ENCODE measurements around the gene GALNT9. TPM values are rescaled to one million over a fixed set of nuclear protein-coding genes. Genes with fewer than 3 reads are reported as not detected.
A peak's percentile ranks its signal among the peaks of the same experiment; 100 is the strongest.

Gene GALNT9
- total and polyA plus RNA-seq, 7 donors = 0.28 to 5.0 (median 2.8) TPM; not detected in 2

- Histone ChIP-seq H3K27ac (no peak overlapping the region), H3K4me3 (no peak overlapping the region), H3K36me3 (no peaks in the 10 kb centered on the region), H3K4me1 (peaks cover 0 to 4% (median 0%) of the 10 kb centered on the region in 4 donors), H3K9me3 (no peaks in the 10 kb centered on the region), H3K27me3 (peaks cover 6 to 46% (median 31%) of the 10 kb centered on the region in 3 donors)
- intact Hi-C loops (cut with DNase I) = no loop called here
- WGBS, 2 donors = 71 to 86% methylated on average over 7 of the region's 7 CpGs
- DNase-seq = no peak
- TF ChIP-seq EP300 (IDR thresholded peaks at IDR 0.05) (no peak), POLR2AphosphoS5 (IDR thresholded peaks at IDR 0.05) (no peak), POLR2A (IDR thresholded peaks at IDR 0.05) (no peak)
Measured at GRCh38 chr12:132164426-132164825, 165.0 kb downstream of the GALNT9 start.

- intact Hi-C loops (cut with DNase I) = no loop called here
- Histone ChIP-seq H3K36me3 (no peaks in the 10 kb centered on the region), H3K9me3 (no peaks in the 10 kb centered on the region), H3K4me3 (no peak overlapping the region), H3K4me1 (peaks cover 0 to 4% (median 0%) of the 10 kb centered on the region in 4 donors), H3K27me3 (peaks cover 6 to 41% (median 28%) of the 10 kb centered on the region in 3 donors), H3K27ac (no peak overlapping the region)
- no peak for TF ChIP-seq POLR2AphosphoS5 (IDR thresholded peaks at IDR 0.05)
- TF ChIP-seq CTCF (IDR thresholded peaks at IDR 0.05) = no peak
- TF ChIP-seq POLR2A (IDR thresholded peaks at IDR 0.05) = no peak
- no peak for TF ChIP-seq EP300 (IDR thresholded peaks at IDR 0.05)
- WGBS, 2 donors = 58 to 66% methylated on average over 11 of the region's 11 CpGs
- no peak for DNase-seq
Measured at GRCh38 chr12:132163911-132164288, 165.5 kb downstream of the GALNT9 start.

- TF ChIP-seq EP300 (IDR thresholded peaks at IDR 0.05) = no peak
- no peak for TF ChIP-seq POLR2AphosphoS5 (IDR thresholded peaks at IDR 0.05)
- no peak for TF ChIP-seq POLR2A (IDR thresholded peaks at IDR 0.05)
- no peak for TF ChIP-seq CTCF (IDR thresholded peaks at IDR 0.05)
- Histone ChIP-seq H3K36me3 (no peaks in the 10 kb centered on the region), H3K27me3 (peaks cover under 1 to 34% (median 22%) of the 10 kb centered on the region in 3 donors), H3K9me3 (no peaks in the 10 kb centered on the region), H3K27ac (no peak overlapping the region), H3K4me3 (peak overlapping the region in 2 of 4 donors; percentile 5 to 7), H3K4me1 (peaks cover 0 to 4% (median 0%) of the 10 kb centered on the region in 4 donors)
- intact Hi-C loops (cut with DNase I) = no loop called here
- 39 to 59% methylated on average over 26 of the region's 26 CpGs for WGBS, 2 donors
- DNase-seq = no peak
Measured at GRCh38 chr12:132163041-132163910, 166.1 kb downstream of the GALNT9 start.

- TF ChIP-seq POLR2A (IDR thresholded peaks at IDR 0.05) (no peak), EP300 (IDR thresholded peaks at IDR 0.05) (no peak), CTCF (IDR thresholded peaks at IDR 0.05) (no peak), POLR2AphosphoS5 (IDR thresholded peaks at IDR 0.05) (no peak)
- H3K27ac ChIP-seq = no peak overlapping the region
- intact Hi-C loops (cut with DNase I) = no loop called here
- peak overlapping the region in 2 of 4 donors; percentile 5 to 7 for H3K4me3 ChIP-seq
- DNase-seq = no peak
- 24 to 30% methylated on average over 17 of the region's 17 CpGs for WGBS, 2 donors
- H3K9me3 ChIP-seq = no peaks in the 10 kb centered on the region
- H3K36me3 ChIP-seq = peaks cover 0 to 6% (median 0%) of the 10 kb centered on the region in 4 donors
- H3K4me1 ChIP-seq = peaks cover 0 to 4% (median 0%) of the 10 kb centered on the region in 4 donors
- peaks cover 0 to 27% (median 17%) of the 10 kb centered on the region in 3 donors for H3K27me3 ChIP-seq
Measured at GRCh38 chr12:132162508-132163031, 166.8 kb downstream of the GALNT9 start.

Data from sigmoid colon (tissue), 7 donors.